ENCODE results near the gene FAF1. TPM values are rescaled to one million over a fixed set of nuclear protein-coding genes. Genes with fewer than 3 reads are reported as not detected.

FAF1 gene
- total and polyA plus RNA-seq, 2 donors (not counting 3 experiments of a cell fraction or from before 2014, with no cell fraction given): 9.0 to 57.6 TPM

- Histone ChIP-seq H3K36me3 (ENCODE audit: control insufficient read depth in 2 of 2, extremely low read depth in 1 of 2, insufficient read depth in 2 of 2, low read length in 2 of 2) (no peaks in the 10 kb centered on the region), H3K9me3 (replicated peaks; ENCODE audit: control insufficient read depth, insufficient read depth, low read length) (no peaks in the 10 kb centered on the region), H3K27me3 (ENCODE audit: control insufficient read depth in 2 of 2, insufficient read depth in 2 of 2, low read length in 2 of 2) (no peaks in the 10 kb centered on the region), H3K79me2 (ENCODE audit: control insufficient read depth, insufficient read depth, low read length) (no peaks in the 10 kb centered on the region), H3K4me2 (ENCODE audit: insufficient read depth, low read length) (no peak overlapping the region), H2AFZ (ENCODE audit: low read depth, low read length) (no peak overlapping the region), H3K27ac (ENCODE audit: insufficient read depth, low read depth, low read length) (no peak overlapping the region), H3K4me1 (ENCODE audit: control insufficient read depth, extremely low read depth, insufficient read depth, low read length) (no peaks in the 10 kb centered on the region), H3K9ac (replicated peaks; ENCODE audit: extremely low read depth, insufficient read depth, low read length) (no peak overlapping the region), H3K9me1 (replicated peaks; ENCODE audit: control insufficient read depth, extremely low read depth, insufficient read depth, low read length) (no peaks in the 10 kb centered on the region), H3K4me3 (replicated peaks in 1 of 3; ENCODE audit: insufficient read depth in 1 of 3, low read depth in 1 of 3, low read length in 3 of 3) (no peak overlapping the region), H4K20me1 (replicated peaks; ENCODE audit: control insufficient read depth, extremely low read depth, insufficient read depth, low read length) (no peaks in the 10 kb centered on the region)
- FAIRE-seq: no peak
- DNase-seq (ENCODE audit: low read depth, low spot score): no peak
- no TSS peak for BruUV-seq (replicated peaks)
- TF ChIP-seq POLR2A (IDR thresholded peaks at IDR 0.05; ENCODE audit: low read depth, low read length): no peak
- no peak for TF ChIP-seq CTCF (IDR thresholded peaks at IDR 0.05; ENCODE audit: extremely low read depth in 1 of 2, insufficient read depth in 1 of 2, low read depth in 1 of 2, low read length in 2 of 2)
- TF ChIP-seq FOS (IDR thresholded peaks at IDR 0.05; ENCODE audit: borderline replicate concordance, insufficient read depth, low read length): no peak
- TF ChIP-seq MYC (IDR thresholded peaks at IDR 0.05; ENCODE audit: low read depth, low read length): no peak
- TF ChIP-seq GATA2 (IDR thresholded peaks at IDR 0.05; ENCODE audit: insufficient read depth, insufficient read length, low read depth, low read length): no peak
- TF ChIP-seq POLR2AphosphoS5 (IDR thresholded peaks at IDR 0.05; ENCODE audit: insufficient read depth, low read depth, low read length): no peak
- no peak for TF ChIP-seq EZH2 (IDR thresholded peaks at IDR 0.05; ENCODE audit: borderline replicate concordance, low read depth, low read length, severe bottlenecking)
- no peak for TF ChIP-seq JUN (IDR thresholded peaks at IDR 0.05; ENCODE audit: borderline replicate concordance, insufficient read depth, insufficient read length, low read depth)
- ChIA-PET CTCF (interaction anchor here (1.0 to 2.9 kb wide), 4 partner anchors 8 to 306 kb away, joined by 3 to 12 read pairs (median 4); no protein-coding TSS in a partner anchor), POLR2A (no interaction called here)
- dilution Hi-C loops (cut with MboI; ENCODE audit: extremely low pct_ligation_motif_present, low sequenced_read_pairs) (no loop called here), intact Hi-C loops (cut with micrococcal nuclease) (loop anchor here (1.0 kb wide), 1 partner anchor 18 kb away; no protein-coding TSS in a partner anchor)
Observed at GRCh38 chr1:50697440-50698421, 262.3 kb downstream of the FAF1 start.
